Activated CD8-positive, alpha-beta memory T cell treated with anti-CD3 and anti-CD28 coated beads for 1 hour (primary cell): ENCODE data around the gene AHI1.
"Not testable (repeated sequence)": the region's sequence is repeated elsewhere in the genome, so short reads cannot be mapped to it uniquely, and the experiment has no call there.

ENCODE experiments used
- DNase-seq, 2 donors: peaks; one replicate each; pipeline ENCODE4 v3.0.0-alpha.2; 2020; ENCODE audit warnings: low read depth in 1 of 2; ENCODE audit errors: extremely low read depth in 1 of 2

Gene AHI1

DNA sequence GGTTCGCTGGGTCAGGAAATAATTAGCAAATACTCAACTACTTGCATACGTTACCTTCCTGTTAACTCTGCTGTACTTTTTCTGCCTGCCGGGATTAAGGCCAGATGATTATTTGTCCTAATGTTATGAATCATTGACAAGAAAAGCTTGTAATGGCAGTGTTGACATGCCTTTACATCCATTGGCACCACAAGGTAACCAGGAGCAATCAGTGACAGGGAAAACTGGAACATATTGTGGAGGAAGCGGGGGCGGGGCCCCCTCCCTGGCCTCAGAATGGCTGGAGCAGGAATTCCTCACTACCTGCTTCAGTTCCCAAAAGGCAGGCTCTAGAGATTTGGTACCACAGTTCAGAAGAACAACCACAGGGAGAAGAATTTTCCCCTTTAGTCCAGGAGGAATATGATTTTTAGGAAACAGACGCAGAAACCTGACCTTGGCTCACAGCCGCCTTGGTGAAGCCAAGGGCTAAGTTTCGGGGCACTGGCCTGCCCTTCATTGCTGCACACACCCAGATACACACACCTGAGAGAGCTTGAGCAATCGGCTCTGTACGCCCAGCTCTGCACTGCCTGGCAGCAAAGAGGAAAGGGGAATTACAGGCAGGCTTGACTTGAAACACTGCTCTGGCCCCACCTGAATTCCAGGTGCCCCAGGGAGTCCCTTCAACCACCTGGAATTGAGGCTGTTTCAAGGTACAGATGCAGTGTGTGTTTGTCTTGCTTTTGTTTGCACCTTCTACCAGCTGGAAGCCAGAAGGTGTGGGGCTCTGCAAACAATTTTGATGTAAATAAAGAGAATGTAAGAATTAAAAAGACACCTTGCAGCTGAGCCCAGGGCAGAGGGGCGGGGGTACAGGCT lies 226.6 kb downstream of the AHI1 start:
- DNase-seq = no peak

DNA sequence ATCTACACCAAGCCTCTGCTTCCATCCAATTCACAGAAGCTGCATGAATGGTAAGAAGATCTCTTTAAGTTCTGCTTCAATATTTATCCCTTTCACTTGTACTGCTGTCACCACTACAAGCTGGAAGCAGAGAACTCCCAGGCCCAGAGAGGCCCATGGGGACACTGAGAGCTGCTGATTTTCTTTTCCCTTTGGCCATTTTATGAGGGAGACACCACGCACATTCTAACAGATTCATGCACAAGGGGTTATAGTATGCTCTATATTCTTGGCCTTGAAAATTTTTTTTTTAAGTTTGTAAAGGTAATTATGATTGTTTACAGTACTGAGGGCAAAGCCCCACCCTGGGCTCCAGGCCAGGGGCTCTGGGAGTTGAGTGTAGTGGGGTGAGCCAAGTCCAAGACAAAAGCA lies 228.1 kb downstream of the AHI1 start:
- no peak for DNase-seq

DNA sequence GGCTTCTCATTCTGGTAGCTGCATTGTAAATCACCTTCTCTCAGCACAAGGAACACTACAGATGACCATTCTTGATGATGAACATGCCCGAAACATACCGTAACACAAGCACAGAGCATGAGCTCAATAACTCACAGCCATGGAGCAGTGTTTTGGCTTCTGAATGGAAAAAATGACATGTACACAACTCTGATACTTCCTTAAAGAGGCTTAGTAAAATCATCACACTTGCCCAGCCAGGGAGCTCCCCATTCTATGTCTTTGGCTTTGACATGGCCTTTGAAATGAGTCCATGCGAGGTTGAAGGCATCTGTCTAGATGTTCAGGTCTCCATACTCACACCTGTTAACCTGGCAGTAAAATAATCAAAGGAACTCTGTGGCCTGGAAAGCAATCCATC lies 228.8 kb downstream of the AHI1 start:
- DNase-seq = no peak

DNA sequence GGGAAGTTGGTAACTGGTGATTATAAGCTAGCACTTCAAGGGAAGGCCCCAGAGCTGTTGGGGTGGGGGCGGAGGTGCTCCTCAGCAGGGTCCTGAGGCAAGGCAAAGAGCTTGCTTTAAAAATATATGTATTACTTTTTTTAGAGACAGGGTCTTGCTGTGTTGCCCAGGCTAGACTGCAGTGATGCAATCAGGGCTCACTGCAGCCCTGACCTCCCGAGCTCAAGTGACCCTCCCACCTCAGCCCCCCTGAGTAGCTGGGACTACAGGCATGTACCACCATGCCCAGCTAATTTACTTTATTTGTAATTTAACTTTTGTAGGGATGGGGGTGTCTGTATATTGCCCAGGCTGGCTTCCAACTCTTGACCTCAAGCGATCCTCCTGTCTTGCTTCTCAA lies 229.3 kb downstream of the AHI1 start:
- no peak for DNase-seq

DNA sequence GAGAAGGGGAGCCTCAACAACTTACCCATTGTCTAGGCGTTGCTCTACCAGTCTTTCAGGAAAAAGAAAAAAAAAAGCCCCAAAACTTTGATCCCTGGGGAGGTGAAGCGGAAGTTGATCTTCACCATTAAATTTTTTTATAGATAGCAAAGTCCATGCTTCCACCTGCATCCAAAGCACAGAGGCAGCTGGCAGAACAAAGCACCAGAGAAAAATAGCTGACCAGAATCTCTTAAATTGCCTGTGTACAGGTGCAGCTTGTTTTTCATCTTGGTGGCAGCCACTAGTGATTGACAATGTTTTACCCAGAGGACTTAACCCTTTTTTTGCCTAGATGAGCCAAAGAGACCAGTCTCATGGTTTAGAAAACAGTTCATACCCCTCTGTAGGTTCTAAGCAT lies 230.5 kb downstream of the AHI1 start:
- no peak for DNase-seq

DNA sequence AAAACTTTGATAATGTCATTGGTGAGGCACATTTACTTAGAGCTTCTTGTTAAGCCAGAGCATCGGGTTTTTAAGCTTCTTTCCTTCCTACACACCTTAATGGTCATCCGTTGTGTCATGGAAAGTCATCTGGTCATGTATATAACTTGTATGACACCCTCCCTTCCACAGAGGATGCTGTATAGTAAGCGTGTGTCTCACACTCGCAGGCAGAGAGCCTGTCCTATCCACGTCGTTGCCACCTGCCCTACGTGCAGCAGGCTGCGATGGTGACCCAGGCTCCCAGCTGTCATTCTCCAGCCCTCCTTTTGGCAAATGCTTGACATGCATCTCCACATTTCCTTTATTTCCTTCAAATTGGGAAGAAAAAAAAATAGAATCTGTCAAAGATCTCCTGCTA lies 230.9 kb downstream of the AHI1 start:
- no peak for DNase-seq

DNA sequence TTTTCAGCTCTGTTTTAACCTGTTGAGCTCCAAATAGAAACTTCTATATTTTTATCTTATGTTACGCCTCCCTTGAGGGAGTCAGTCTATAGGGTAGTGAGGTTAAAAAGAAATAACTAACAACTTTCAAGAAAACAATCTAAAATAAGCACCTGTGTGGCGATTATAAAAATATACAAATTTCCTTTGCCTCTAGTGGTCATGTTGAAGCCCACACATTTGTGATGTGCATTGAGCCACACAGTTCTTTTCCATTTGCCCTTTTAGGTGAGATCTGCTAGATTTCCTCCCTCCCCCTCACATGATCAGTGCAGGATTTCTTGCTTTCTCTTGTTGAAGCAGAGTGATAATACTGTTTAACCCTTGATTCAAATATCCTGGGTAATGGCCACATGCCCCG lies 232.3 kb downstream of the AHI1 start:
- DNase-seq = no peak

DNA sequence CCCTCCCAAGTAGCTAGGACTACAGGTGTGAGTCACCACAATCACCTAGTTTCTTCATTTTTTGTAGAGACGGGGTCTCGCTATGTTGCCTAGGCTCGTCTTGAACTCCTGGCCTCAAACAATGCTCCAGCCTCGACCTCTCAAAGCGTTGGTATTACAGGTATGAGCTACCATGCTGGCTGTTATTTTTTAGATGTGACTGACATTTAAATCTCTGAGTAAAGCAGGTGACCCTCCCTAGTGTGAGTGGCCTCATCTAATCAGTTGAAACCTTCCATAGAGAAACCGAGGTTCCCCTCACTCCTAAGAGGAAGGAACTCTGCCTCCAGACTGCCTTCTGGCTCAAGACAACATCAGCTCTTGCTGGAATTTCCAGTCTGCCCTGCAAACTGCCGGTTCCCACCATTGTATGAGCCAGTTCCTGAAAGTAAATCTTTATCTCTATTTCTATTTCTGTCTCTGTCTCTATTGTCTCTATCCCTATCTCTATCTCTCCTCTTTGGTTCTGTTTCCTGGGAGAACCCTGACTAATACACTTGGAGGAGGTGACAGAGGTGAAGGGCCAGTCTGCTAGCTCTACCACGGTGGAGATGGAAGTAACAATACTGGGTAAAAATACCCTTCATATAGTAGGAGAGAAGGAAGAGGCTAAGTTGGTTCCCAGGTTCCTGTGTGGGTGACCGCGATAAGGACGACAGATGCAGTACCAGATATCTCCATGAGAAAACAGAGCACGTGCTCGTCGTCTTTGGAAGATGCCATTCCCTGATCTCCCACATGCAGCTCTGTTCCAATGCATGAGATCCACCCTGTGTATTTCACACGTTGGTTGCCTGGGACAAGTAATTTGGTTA lies 235.4 kb downstream of the AHI1 start:
- no peak for DNase-seq

DNA sequence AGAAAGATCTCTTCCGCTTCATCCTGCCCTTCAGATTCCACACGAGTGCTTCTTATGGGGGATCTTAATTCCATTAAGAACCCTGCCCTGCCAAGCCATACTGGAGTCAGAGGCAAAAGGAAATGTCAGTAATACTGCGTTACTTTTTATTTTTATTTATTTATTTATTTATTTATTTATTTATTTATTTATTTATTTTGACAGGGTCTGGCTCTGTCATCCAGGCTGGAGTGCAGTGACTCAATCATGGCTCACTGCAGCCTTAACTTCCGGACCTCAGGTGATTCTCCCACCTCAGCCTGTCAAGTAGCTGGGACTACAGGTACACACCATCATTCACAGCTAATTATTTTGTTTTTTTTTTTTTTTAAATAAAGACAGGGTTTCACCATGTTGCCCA lies 236.9 kb downstream of the AHI1 start:
- no peak for DNase-seq

DNA sequence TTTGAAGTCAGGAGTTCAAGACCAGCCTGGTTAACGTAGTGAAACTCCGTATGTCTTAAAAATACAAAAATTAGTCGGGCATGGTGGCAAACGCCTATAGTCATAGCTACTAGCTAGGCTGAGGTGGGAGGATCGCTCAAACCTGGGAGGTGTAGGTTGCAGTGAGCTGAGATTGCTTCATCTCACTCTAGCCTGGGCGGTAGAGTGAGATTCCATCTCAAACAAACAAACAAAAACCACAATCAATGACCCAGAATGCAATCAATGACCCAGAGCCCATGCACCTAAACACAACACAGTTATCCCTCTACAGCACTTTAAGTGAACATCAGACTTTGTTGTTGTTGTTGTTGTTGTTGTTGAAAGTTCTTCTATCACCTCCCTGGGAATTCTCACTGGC lies 238.6 kb downstream of the AHI1 start:
- no peak for DNase-seq

DNA sequence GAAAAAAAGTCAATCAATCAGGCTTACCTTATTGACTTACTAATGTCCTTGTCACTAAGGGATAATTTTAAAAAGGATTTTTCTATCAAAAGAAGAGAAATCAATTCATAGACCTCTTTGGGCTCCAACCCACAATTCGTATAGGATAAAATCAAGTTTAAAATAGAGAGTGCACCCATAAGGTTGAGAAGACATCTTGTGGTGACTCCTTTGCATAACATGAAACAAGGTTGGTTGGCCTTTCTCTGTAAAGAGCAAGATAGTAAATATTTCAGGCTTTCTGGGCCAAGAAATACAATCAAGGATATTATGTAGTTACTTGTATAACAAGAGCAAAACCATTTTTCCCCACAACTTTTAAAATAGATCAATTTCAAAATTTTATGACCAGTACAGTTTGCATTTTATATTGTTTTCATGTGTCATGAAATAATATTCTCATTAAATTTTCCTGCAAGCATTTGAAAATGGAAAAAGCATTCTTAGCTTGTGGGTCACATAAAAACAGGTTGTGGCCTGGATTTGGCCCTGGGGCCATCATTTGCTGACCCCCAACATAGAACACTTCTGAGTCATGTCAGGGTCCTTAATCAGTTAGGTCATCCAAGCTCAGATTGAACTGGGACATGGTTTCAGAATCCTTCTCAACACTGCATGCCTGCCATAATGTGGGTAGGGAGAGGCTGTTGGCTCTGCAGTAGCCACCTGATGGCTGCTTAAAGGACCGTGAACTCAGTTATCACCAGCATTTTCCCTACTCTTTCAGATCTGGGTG lies 239.7 kb downstream of the AHI1 start:
- DNase-seq = no peak

DNA sequence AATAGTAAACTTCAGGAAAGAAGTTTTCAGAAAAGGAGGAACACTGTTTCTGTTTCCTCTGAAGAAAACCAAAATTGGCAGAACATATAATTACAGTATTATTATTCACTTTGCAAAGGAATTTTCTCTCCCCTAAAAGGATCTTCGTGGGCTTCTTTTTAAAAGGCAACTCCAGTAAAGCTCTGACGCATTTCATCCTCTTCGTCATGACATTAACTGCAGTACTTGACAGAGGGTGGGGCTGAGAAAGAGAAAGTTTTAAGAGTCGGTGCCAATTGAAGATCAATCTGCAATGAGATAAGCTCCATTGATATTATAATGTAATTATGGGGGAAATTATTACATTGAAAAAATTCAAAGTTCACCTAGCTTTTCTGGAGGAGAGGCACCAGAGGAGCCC lies 240.7 kb downstream of the AHI1 start:
- DNase-seq = no peak

DNA sequence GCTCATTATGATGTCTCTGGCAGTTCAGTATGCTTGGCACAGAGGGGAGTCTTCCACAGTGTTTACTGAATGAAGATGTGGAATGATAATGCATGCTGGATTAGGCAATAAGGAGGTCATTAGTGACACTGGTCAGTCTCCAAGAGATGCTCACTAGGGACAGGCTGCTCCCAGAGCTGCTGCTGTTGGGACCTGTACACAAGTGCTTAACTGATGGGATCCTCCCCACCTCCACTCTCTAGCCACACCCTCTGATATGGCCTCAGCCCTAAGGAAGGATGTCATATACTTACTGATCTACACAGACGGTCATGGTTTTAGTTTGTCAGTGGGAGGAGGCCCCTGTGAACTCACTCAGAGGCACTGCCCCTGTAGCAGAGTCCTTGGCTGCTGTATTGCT lies 243.1 kb downstream of the AHI1 start:
- no peak for DNase-seq

DNA sequence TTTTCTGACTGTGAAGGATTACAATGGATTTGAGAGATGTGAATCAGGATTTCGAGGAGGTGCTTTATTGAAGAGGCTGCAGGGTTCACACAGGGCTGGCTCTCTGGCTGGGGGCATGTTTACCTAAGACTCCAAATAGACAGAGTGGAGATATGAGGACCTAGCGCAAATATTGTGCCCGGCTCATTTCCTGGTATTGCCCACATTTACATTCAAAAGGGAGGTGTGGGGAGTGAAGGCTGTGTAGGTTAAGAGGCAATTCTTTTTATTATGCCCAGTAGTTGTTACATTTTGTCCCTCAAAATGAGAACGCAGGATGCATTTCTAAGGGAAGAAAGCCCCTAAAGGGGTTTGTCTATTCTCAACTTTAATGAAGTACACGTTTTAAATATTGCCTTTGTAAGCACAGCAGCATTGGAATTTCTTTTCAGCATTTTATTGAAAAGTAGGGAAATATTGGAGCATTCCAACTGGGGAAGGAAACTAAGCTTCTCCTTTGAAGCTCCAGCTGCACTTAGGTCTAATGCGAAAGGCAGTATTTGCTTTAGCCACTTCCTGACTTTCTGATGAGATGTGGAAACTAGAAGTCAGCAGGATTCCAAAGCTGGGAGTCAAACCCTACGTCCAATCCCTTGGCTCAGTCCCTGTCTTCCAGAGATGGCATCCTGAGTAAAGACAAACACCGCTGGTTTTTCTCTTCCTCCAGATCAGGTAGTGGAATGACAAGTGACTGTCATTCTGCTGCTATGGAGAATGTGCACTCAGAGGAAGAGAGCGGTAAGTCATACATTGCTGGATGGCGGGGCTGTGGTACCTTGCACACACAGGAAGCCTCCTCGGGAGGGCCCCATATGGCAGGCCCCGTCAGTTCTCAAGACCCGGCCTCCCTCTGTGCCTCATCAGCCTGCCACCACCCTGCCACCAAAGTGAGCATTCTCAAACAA lies 245.8 kb downstream of the AHI1 start:
- no peak for DNase-seq

DNA sequence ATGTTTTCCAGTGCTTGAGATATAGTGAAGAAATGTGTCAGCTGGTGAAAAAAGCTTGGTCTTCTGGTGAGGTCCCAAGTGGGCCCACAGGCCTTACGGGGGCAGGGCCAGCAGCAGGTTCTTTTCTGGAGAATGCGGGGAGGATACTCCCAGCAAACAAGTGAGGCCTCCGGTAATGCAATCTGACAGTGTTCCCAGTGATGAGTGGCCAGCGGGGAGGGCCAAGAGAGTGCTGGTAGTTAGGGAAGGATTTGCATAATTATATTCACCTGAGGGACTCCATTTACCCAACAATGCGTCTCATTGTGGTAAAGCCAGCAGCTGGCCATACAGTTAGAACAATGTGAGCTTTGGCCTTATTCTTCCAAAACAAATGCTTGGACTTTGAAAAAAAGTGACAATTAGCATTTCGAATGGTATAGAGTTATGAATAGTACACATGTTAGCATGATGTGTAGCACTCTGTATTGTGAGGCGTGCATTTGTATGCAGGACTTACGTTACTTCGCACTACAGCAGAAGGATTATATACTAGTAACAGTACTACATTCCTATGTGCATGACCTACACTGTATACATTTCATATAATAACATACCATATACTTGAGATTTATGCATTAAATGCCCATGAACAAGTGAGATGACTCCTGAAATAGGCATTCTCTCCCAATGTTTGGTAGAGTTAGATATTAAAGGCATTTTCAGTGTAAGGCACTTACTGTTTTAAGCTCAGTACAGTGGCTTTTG lies 246.6 kb downstream of the AHI1 start:
- DNase-seq = no peak

DNA sequence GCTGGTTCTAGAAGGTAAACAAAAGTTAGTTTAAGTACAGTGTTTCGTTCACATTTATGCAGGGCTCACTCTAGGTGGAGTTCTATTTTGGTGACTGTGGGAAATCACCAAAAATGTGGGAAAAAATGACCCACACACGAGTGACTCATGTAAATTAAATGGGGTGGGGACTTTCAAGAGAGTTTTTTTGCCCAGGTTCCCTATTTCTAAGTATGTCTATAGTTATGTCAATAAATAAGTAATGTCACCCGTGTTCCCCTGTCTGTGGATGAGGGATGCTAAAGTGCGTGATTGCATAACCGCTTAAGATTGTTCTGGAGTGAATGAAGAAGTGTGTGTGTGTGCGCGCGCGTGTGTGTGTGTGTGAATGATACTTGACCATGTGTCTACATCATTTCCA lies 247.3 kb downstream of the AHI1 start:
- no peak for DNase-seq

DNA sequence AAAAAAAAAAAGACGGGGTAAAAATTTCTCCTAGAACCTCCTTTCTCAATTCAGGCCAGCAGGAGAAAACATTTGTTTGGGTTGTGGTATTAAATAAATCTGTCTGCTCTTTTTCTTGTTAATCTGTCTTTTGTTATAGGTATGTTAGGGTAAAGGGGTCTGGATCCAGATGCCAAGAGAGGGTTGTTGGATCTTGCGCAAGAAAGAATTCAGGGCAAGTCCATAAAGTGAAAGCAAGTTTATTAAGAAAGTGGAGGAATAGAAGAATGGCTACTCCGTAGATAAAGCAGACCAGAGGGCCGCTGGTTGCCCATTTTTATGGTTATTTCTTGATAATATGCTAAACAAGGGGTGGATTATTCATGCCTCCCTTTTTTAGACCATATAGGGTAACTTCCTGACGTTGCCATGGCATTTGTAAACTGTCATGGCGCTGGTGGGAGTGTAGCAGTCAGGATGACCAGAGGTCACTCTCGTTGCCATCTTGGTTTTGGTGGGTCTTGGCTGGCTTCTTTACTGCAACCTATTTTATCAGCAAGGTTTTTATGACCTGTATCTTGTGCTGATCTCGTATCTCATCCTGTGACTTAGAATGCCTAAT lies 251.0 kb downstream of the AHI1 start:
- DNase-seq = not testable (repeated sequence)

DNA sequence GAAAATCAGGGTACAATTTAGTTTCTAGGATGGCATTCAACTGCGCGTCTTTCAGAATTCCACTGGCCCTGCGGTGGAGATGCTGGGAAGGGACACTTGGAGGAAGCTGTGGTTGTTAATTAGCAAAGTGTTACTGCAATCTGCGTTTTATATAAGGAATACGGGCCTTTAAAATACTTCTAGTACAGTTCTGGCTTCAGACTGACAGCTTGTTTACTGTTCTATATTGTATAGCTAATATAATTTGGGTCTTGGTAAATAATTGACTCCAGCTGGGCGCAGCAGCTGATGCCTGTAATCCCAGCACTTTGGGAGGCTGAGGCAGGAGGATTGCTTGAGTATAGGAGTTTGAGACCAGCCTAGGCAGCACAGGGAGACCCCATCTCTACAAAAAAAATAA lies 252.7 kb downstream of the AHI1 start:
- DNase-seq = no peak
